CD4-positive, alpha-beta T cell treated with Interleukin-21 for 1 hour (primary cell): Measurements from ENCODE around the gene EHMT1.

ENCODE experiments used
- DNase-seq: peaks from one replicate; pipeline ENCODE4 v3.0.0-alpha.2; 2020

The EHMT1 gene

GRCh38 chr9:137697193-137697592 lies 78.4 kb downstream of the EHMT1 start:
- no peak for DNase-seq

GRCh38 chr9:137697832-137698231 lies 79.0 kb downstream of the EHMT1 start:
- DNase-seq, result no peak

GRCh38 chr9:137700911-137701310 lies 82.1 kb downstream of the EHMT1 start:
- DNase-seq, result no peak

GRCh38 chr9:137702615-137703379 lies 84.0 kb downstream of the EHMT1 start:
- no peak for DNase-seq

GRCh38 chr9:137703842-137704508 lies 85.2 kb downstream of the EHMT1 start:
- no peak for DNase-seq

- peak; percentile 45 for DNase-seq
Measured at GRCh38 chr9:137705443-137705863, 86.6 kb downstream of the EHMT1 start.

GRCh38 chr9:137705906-137706305 lies 87.1 kb downstream of the EHMT1 start:
- DNase-seq, result no peak

GRCh38 chr9:137707361-137707760 lies 88.6 kb downstream of the EHMT1 start:
- no peak for DNase-seq

GRCh38 chr9:137708590-137709284 lies 89.9 kb downstream of the EHMT1 start:
- DNase-seq, result no peak

- DNase-seq, result no peak
Measured at GRCh38 chr9:137709411-137710101, 90.8 kb downstream of the EHMT1 start.

GRCh38 chr9:137710704-137711103 lies 91.9 kb downstream of the EHMT1 start:
- no peak for DNase-seq

GRCh38 chr9:137711678-137712105 lies 92.9 kb downstream of the EHMT1 start:
- no peak for DNase-seq

GRCh38 chr9:137715321-137715720 lies 96.5 kb downstream of the EHMT1 start:
- no peak for DNase-seq

- peak; percentile 47 for DNase-seq
Measured at GRCh38 chr9:137715866-137716693, 97.3 kb downstream of the EHMT1 start.

GRCh38 chr9:137716694-137717287 lies 98.0 kb downstream of the EHMT1 start:
- no peak for DNase-seq

- DNase-seq, result no peak
Measured at GRCh38 chr9:137717776-137718327, 99.0 kb downstream of the EHMT1 start.

GRCh38 chr9:137719194-137719593 lies 100.4 kb downstream of the EHMT1 start:
- no peak for DNase-seq

- DNase-seq, result no peak
Measured at GRCh38 chr9:137720571-137721110, 101.8 kb downstream of the EHMT1 start.

GRCh38 chr9:137721479-137721878 lies 102.7 kb downstream of the EHMT1 start:
- DNase-seq, result no peak

GRCh38 chr9:137721899-137722298 lies 103.1 kb downstream of the EHMT1 start:
- DNase-seq, result peak; percentile 41

GRCh38 chr9:137722481-137722880 lies 103.7 kb downstream of the EHMT1 start:
- DNase-seq, result no peak
